Thyroid gland (tissue), 4 donors: ENCODE data around the gene BNIP3.

Experiments
- CTCF ChIP-seq, 6 experiments: fragments of 200-600 bp in 3 of 6; fragments of 450-650 bp in 3 of 6; sonication (generic) in 3 of 6; IDR thresholded peaks; one replicate each; pipeline ENCODE4 v1.5.1; 2016 to 2019; ENCODE audit warnings: antibody characterized with exemption in 6 of 6, mild to moderate bottlenecking in 2 of 6, inconsistent platforms in 1 of 6, moderate library complexity in 1 of 6
- POLR2A ChIP-seq, 2 donors: fragments of 450-650 bp; IDR thresholded peaks; one replicate each; pipeline ENCODE4 v1.6.1; 2017; ENCODE audit warnings: antibody characterized with exemption in 2 of 2, mild to moderate bottlenecking in 2 of 2, moderate library complexity in 1 of 2

GRCh38 chr10:131972474-131973071, 9.2 kb downstream of the BNIP3 start:
- no peak for TF ChIP-seq CTCF (IDR thresholded peaks at IDR 0.05)
- no peak for TF ChIP-seq POLR2A (IDR thresholded peaks at IDR 0.05)
